HG03060 (cell line): ENCODE data around the gene PLAC8.
A peak's percentile ranks its signal among the peaks of the same experiment; 100 is the strongest.
"Not testable (repeated sequence)": the region's sequence is repeated elsewhere in the genome, so short reads cannot be mapped to it uniquely, and the experiment has no call there.

ENCODE experiments used
- ATAC-seq: cut with Tn5 transposase; IDR thresholded peaks from one replicate; pipeline ENCODE4 v1.9.1; 2021; ENCODE audit warnings: low read depth, moderate number of reproducible peaks; ENCODE audit not compliant: unreplicated experiment

Gene PLAC8

GRCh38 chr4:83112678-83113428, 1.7 kb downstream of the PLAC8 start:
- ATAC-seq, result no peak

GRCh38 chr4:83112231-83112630, 2.3 kb downstream of the PLAC8 start:
- peak; percentile 40 for ATAC-seq

- ATAC-seq, result not testable (repeated sequence)
Measured at GRCh38 chr4:83111751-83112141, 2.8 kb downstream of the PLAC8 start.

- no peak for ATAC-seq
Measured at GRCh38 chr4:83110970-83111750, 3.4 kb downstream of the PLAC8 start.

GRCh38 chr4:83110223-83110945, 4.1 kb downstream of the PLAC8 start:
- peak; percentile 34 for ATAC-seq

- no peak for ATAC-seq
Measured at GRCh38 chr4:83109480-83110222, 4.9 kb downstream of the PLAC8 start.

GRCh38 chr4:83108101-83108861, 6.2 kb downstream of the PLAC8 start:
- no peak for ATAC-seq

- no peak for ATAC-seq
Measured at GRCh38 chr4:83107631-83108030, 6.9 kb downstream of the PLAC8 start.

- no peak for ATAC-seq
Measured at GRCh38 chr4:83104991-83105390, 9.5 kb downstream of the PLAC8 start.

GRCh38 chr4:83096397-83096796, 18.1 kb downstream of the PLAC8 start:
- ATAC-seq, result no peak

- ATAC-seq, result no peak
Measured at GRCh38 chr4:83093060-83093640, 21.4 kb downstream of the PLAC8 start.

- ATAC-seq, result no peak
Measured at GRCh38 chr4:83089410-83090157, 24.9 kb downstream of the PLAC8 start.

- not testable (repeated sequence) for ATAC-seq
Measured at GRCh38 chr4:83084956-83085355, 29.6 kb downstream of the PLAC8 start.

- ATAC-seq, result no peak
Measured at GRCh38 chr4:83083925-83084475, 30.5 kb downstream of the PLAC8 start.

- ATAC-seq, result no peak
Measured at GRCh38 chr4:83082777-83083176, 31.8 kb downstream of the PLAC8 start.

GRCh38 chr4:83080561-83080960, 34.0 kb downstream of the PLAC8 start:
- no peak for ATAC-seq

GRCh38 chr4:83075311-83076095, 39.0 kb downstream of the PLAC8 start:
- no peak for ATAC-seq

GRCh38 chr4:83074783-83075182, 39.7 kb downstream of the PLAC8 start:
- ATAC-seq, result not testable (repeated sequence)
